Measurements from ENCODE around the gene CCR5AS.
"Not testable (repeated sequence)": the region's sequence is repeated elsewhere in the genome, so short reads cannot be mapped to it uniquely, and the experiment has no call there.

The CCR5AS gene

GRCh38 chr3:46334741-46335478 is 72.0 kb downstream of the CCR5AS start:
- no peak overlapping the region for H3K27ac ChIP-seq
- TF ChIP-seq POLR2A (IDR thresholded peaks at IDR 0.05) = no peak
- TF ChIP-seq, protein P1, sequence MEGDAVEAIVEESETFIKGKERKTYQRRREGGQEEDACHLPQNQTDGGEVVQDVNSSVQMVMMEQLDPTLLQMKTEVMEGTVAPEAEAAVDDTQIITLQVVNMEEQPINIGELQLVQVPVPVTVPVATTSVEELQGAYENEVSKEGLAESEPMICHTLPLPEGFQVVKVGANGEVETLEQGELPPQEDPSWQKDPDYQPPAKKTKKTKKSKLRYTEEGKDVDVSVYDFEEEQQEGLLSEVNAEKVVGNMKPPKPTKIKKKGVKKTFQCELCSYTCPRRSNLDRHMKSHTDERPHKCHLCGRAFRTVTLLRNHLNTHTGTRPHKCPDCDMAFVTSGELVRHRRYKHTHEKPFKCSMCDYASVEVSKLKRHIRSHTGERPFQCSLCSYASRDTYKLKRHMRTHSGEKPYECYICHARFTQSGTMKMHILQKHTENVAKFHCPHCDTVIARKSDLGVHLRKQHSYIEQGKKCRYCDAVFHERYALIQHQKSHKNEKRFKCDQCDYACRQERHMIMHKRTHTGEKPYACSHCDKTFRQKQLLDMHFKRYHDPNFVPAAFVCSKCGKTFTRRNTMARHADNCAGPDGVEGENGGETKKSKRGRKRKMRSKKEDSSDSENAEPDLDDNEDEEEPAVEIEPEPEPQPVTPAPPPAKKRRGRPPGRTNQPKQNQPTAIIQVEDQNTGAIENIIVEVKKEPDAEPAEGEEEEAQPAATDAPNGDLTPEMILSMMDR (IDR thresholded peaks at IDR 0.05) = no peak
- no peak for TF ChIP-seq POLR2AphosphoS5 (IDR thresholded peaks at IDR 0.05)

GRCh38 chr3:46330676-46331075 is 76.2 kb downstream of the CCR5AS start:
- H3K27me3 ChIP-seq; DNase-seq (ENCODE audit: low spot score in 2 of 2); H3K27ac ChIP-seq; H3K9me3 ChIP-seq; H3K36me3 ChIP-seq; H3K4me3 ChIP-seq; H3K4me1 ChIP-seq: not testable (repeated sequence)
- 78% methylated on average over 3 of the region's 3 CpGs for WGBS

More at GRCh38 chr3:46334741-46335478, 72.0 kb downstream of the CCR5AS start:
- Histone ChIP-seq H3K4me1 (peaks cover 8% of the 10 kb centered on the region), H3K36me3 (no peaks in the 10 kb centered on the region), H3K27me3 (no peaks in the 10 kb centered on the region), H3K4me3 (no peak overlapping the region), H3K9me3 (peaks cover 8% of the 10 kb centered on the region)
- no peak for DNase-seq (ENCODE audit: low spot score in 2 of 2)
- WGBS = 24% methylated on average over 4 of the region's 4 CpGs

DNA sequence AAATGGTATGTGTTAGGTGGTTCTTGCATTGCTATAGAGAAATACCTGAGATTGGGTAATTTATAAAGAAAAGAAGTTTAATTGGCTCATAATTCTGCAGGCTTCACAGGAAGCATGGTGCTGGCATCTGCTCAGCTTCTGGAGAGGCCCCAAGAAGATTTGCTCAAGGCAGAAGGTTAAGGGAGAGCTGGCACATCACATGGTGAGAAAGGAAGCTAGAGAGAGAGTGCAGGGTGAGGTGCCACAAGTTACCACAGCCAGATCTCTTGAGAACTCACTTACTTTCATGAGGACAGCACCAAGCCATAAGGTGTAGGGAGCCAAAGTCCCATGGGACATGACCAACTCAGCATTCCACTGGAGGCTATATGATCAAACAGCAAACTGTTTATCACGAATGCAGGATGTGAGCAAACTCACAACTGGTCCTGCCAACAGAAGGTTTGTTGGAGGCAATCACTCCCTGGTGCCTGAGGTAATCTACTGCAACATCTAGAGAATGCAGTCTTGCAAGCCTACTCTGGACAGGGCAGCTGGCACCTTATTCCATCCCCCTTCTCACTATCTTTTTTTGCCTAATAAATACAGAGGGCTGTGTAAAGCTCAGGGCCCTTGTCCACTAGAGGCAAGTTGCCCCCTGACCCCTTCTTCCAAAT is 81.1 kb downstream of the CCR5AS start:
- Histone ChIP-seq H3K4me1 (peaks cover 5% of the 10 kb centered on the region), H3K4me3 (no peak overlapping the region), H3K36me3 (no peaks in the 10 kb centered on the region), H3K27me3 (no peaks in the 10 kb centered on the region), H3K9me3 (no peaks in the 10 kb centered on the region), H3K27ac (no peak overlapping the region)
- 55% methylated on average over 1 of the region's 1 CpG for WGBS
- TF ChIP-seq POLR2AphosphoS5 (IDR thresholded peaks at IDR 0.05) (no peak), POLR2A (IDR thresholded peaks at IDR 0.05) (no peak), EP300 (IDR thresholded peaks at IDR 0.05) (no peak)
- TF ChIP-seq, protein P1 (IDR thresholded peaks at IDR 0.05) = no peak
- DNase-seq (ENCODE audit: low spot score in 2 of 2) = no peak

- no peak for TF ChIP-seq POLR2AphosphoS5 (IDR thresholded peaks at IDR 0.05)
- no peak for TF ChIP-seq POLR2A (IDR thresholded peaks at IDR 0.05)
- TF ChIP-seq, protein P1 (IDR thresholded peaks at IDR 0.05) = no peak
- no peak for TF ChIP-seq EP300 (IDR thresholded peaks at IDR 0.05)
- no peaks in the 10 kb centered on the region for H3K27me3 ChIP-seq
- H3K9me3 ChIP-seq = no peaks in the 10 kb centered on the region
- H3K27ac ChIP-seq = no peak overlapping the region
- H3K4me3 ChIP-seq = no peak overlapping the region
- WGBS = 73% methylated on average over 2 of the region's 2 CpGs
- DNase-seq (ENCODE audit: low spot score in 2 of 2) = no peak
- peaks cover 5% of the 10 kb centered on the region for H3K4me1 ChIP-seq
- H3K36me3 ChIP-seq = no peaks in the 10 kb centered on the region
Observed at GRCh38 chr3:46324036-46324435, 82.8 kb downstream of the CCR5AS start.

DNA sequence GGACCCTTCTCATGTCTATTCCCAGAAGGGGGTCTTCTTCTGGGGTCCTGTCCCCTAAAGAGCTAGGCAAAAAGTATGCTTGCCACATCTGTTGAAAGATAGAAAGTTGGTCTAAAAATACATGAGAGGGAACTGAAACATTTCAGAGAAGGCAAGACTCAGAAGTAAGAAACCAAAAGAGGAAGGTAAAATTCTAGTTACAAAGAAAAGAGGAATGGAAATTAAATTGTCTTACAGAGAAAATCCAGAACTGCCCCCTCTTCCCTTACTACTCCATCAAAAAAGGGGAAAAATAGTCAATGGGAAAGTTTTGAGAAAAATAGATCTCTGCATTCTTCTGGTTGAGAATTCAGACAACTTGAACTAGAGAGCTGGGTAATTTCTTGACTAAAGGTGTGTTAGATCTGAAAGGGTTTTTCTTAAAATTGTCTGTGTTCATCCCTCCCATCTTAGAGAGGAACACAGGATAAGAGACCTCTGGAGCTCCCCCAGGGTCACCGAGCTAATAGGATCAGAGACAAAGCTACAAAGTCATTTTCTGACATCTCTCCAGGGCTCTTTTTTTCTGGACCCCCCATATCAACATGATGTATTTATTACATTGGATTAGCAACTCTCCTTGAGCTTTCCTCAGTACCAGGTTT is 85.3 kb downstream of the CCR5AS start:
- WGBS = 91% methylated on average over 1 of the region's 1 CpG
- Histone ChIP-seq H3K4me1 (peaks cover 5% of the 10 kb centered on the region), H3K27ac (no peak overlapping the region), H3K36me3 (no peaks in the 10 kb centered on the region), H3K9me3 (no peaks in the 10 kb centered on the region), H3K4me3 (no peak overlapping the region), H3K27me3 (no peaks in the 10 kb centered on the region)
- TF ChIP-seq EP300 (IDR thresholded peaks at IDR 0.05) (no peak), POLR2A (IDR thresholded peaks at IDR 0.05) (no peak), POLR2AphosphoS5 (IDR thresholded peaks at IDR 0.05) (no peak)
- TF ChIP-seq, protein P1 (IDR thresholded peaks at IDR 0.05) = no peak
- no peak for DNase-seq (ENCODE audit: low spot score in 2 of 2)

All from suprapubic skin (tissue), 4 donors.